ENCODE results near the gene ILKAP. TPM values are rescaled to one million over a fixed set of nuclear protein-coding genes. Genes with fewer than 3 reads are reported as not detected.

ILKAP gene
- total and polyA plus RNA-seq, 4 experiments from 2014 or later: 44.4 to 87.8 (median 63.2) TPM

GRCh38 chr2:238163481-238164198 is 39.9 kb downstream of the ILKAP start:
- POLR2A ChIA-PET (ENCODE audit: partially characterized antibody): no interaction called here
- intact Hi-C loops (cut with micrococcal nuclease): no loop called here
- H3K36me3 Mint-ChIP-seq: peaks cover 3 to 8% of the 10 kb centered on the region in 2 donors

GRCh38 chr2:238162846-238163441 is 40.6 kb downstream of the ILKAP start:
- H3K4me3 ChIP-seq (ENCODE audit: low read length in 2 of 2): no peak overlapping the region
- Mint-ChIP-seq H3K27ac (no peak overlapping the region), H3K36me3 (peaks cover 0 to 3% of the 10 kb centered on the region in 2 donors), H3K9me3 (no peaks in the 10 kb centered on the region), H3K4me1 (peaks cover 4 to 19% (median 12%) of the 10 kb centered on the region in 4 donors), H3K4me3 (no peak overlapping the region), H3K27me3 (peaks cover 16 to 17% of the 10 kb centered on the region in 2 donors)
- intact Hi-C loops (cut with micrococcal nuclease): no loop called here
- ChIA-PET POLR2A (ENCODE audit: partially characterized antibody) (no interaction called here), CTCF (ENCODE audit: partially characterized antibody) (no interaction called here)
- no peaks in the 10 kb centered on the region for H3K36me3 ChIP-seq (ENCODE audit: insufficient read depth, low read length)
- H3K27me3 ChIP-seq (ENCODE audit: insufficient read depth, low read length): peaks cover 13% of the 10 kb centered on the region
- H3K27ac ChIP-seq (ENCODE audit: low read depth, low read length): no peak overlapping the region
- no peak for DNase-seq
- peaks cover 7% of the 10 kb centered on the region for H3K4me1 ChIP-seq (ENCODE audit: insufficient read depth, low read length)
- H3K9me3 ChIP-seq (ENCODE audit: control insufficient read depth in 1 of 2, low read length in 2 of 2): no peaks in the 10 kb centered on the region

More at GRCh38 chr2:238163481-238164198, 39.9 kb downstream of the ILKAP start:
- CTCF ChIA-PET (ENCODE audit: partially characterized antibody): no interaction called here
- peaks cover 7% of the 10 kb centered on the region for H3K4me1 ChIP-seq (ENCODE audit: insufficient read depth, low read length)
- no peak overlapping the region for H3K27ac ChIP-seq (ENCODE audit: low read depth, low read length)
- H3K27me3 Mint-ChIP-seq: peaks cover 16 to 17% of the 10 kb centered on the region in 2 donors
- H3K36me3 ChIP-seq (ENCODE audit: insufficient read depth, low read length): no peaks in the 10 kb centered on the region
- no peaks in the 10 kb centered on the region for H3K9me3 Mint-ChIP-seq
- peaks cover 13% of the 10 kb centered on the region for H3K27me3 ChIP-seq (ENCODE audit: insufficient read depth, low read length)
- H3K4me1 Mint-ChIP-seq: peaks cover 4 to 19% (median 12%) of the 10 kb centered on the region in 4 donors
- no peaks in the 10 kb centered on the region for H3K9me3 ChIP-seq (ENCODE audit: control insufficient read depth in 1 of 2, low read length in 2 of 2)
- no peak for DNase-seq
- H3K27ac Mint-ChIP-seq: no peak overlapping the region
- no peak overlapping the region for H3K4me3 Mint-ChIP-seq
- H3K4me3 ChIP-seq (ENCODE audit: low read length in 2 of 2): no peak overlapping the region

DNA sequence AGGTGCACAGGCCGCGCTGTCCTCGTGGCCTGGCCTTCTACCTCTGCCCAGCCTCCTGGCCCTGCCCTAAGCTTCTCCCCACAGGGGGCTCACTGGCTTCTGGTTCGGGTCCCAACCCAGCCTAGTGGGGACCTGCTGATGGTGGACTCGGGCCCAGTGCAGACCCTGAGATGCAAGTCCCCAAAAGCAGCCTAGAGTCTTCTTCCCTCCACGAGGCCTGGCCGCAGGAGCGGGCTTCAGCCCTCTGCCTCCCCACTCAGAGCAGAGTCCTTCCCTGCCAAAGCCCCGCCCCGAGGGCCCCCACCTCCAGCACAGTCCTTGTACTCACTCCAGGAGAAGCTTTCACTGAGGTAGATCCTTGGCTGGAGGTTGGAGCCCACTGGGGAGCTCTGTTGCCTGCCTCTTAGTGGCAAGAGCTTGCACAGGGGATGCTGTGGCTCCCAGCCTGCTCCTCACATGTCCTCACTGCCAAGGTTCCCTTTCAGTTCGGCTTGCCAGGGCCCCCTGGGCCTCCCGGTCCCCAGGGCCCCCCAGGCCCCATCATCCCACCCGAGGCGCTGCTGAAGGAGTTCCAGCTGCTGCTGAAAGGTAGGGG is 41.1 kb downstream of the ILKAP start:
- Histone ChIP-seq H3K4me3 (ENCODE audit: low read length in 2 of 2) (no peak overlapping the region), H3K27me3 (ENCODE audit: insufficient read depth, low read length) (peaks cover 13% of the 10 kb centered on the region), H3K27ac (ENCODE audit: low read depth, low read length) (no peak overlapping the region), H3K9me3 (ENCODE audit: control insufficient read depth in 1 of 2, low read length in 2 of 2) (no peaks in the 10 kb centered on the region), H3K36me3 (ENCODE audit: insufficient read depth, low read length) (no peaks in the 10 kb centered on the region), H3K4me1 (ENCODE audit: insufficient read depth, low read length) (peaks cover 7% of the 10 kb centered on the region)
- ChIA-PET POLR2A (ENCODE audit: partially characterized antibody) (no interaction called here), CTCF (ENCODE audit: partially characterized antibody) (no interaction called here)
- H3K27me3 Mint-ChIP-seq: peaks cover 16 to 17% of the 10 kb centered on the region in 2 donors
- H3K4me3 Mint-ChIP-seq: no peak overlapping the region
- intact Hi-C loops (cut with micrococcal nuclease): no loop called here
- H3K4me1 Mint-ChIP-seq: peaks cover 4 to 19% (median 12%) of the 10 kb centered on the region in 4 donors
- no peaks in the 10 kb centered on the region for H3K36me3 Mint-ChIP-seq
- no peak overlapping the region for H3K27ac Mint-ChIP-seq
- no peak for DNase-seq
- H3K9me3 Mint-ChIP-seq: no peaks in the 10 kb centered on the region

DNA sequence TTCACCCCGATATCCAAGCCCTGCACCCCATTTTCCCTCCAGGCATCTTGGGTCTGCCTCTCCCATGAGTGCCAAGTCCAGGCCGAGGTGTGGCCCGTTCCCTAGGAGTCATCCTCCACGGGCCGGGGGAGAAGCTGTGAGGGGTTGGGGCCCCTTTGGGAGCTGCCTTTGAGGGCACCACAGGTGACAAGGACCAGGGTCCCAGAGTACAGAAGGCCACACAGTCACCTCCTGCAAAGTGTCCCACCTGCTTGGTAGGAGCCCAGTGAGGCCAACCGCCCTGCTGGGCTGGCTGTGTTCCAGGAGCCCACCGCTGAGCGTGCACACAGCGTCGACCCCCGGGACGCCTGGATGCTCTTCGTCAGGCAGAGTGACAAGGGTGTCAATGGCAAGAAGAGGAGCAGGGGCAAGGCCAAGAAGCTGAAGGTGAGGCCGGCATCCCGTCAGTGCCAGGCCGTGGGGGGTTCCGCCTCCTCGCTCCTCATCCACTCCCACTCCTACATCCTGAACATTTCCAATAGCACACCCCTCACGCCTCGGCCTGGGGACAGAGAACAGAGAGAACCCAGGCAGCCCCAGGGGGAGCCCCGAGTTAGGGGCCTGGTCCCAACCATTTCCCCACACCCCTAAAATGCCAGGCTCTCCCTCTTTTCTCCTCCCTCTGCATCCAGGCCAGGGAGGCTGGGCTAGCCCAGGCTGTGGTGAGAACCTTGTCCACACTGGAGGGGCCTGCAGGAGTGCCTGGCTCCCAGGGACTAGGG is 42.0 kb downstream of the ILKAP start:
- Histone ChIP-seq H3K4me1 (ENCODE audit: insufficient read depth, low read length) (peaks cover 7% of the 10 kb centered on the region), H3K27me3 (ENCODE audit: insufficient read depth, low read length) (peaks cover 13% of the 10 kb centered on the region), H3K36me3 (ENCODE audit: insufficient read depth, low read length) (no peaks in the 10 kb centered on the region), H3K27ac (ENCODE audit: low read depth, low read length) (no peak overlapping the region), H3K4me3 (ENCODE audit: low read length in 2 of 2) (no peak overlapping the region), H3K9me3 (ENCODE audit: control insufficient read depth in 1 of 2, low read length in 2 of 2) (no peaks in the 10 kb centered on the region)
- intact Hi-C loops (cut with micrococcal nuclease): no loop called here
- Mint-ChIP-seq H3K36me3 (no peaks in the 10 kb centered on the region), H3K4me3 (peak overlapping the region in 1 of 8 donors; percentile 13), H3K27ac (no peak overlapping the region), H3K27me3 (peaks cover 16 to 17% of the 10 kb centered on the region in 2 donors), H3K9me3 (no peaks in the 10 kb centered on the region), H3K4me1 (peaks cover 4 to 19% (median 12%) of the 10 kb centered on the region in 4 donors)
- DNase-seq: no peak
- POLR2A ChIA-PET (ENCODE audit: partially characterized antibody): no interaction called here
- CTCF ChIA-PET (ENCODE audit: partially characterized antibody): no interaction called here

- peaks cover 13% of the 10 kb centered on the region for H3K27me3 ChIP-seq (ENCODE audit: insufficient read depth, low read length)
- Mint-ChIP-seq H3K4me3 (peak overlapping the region in 1 of 8 donors; percentile 76), H3K9me3 (no peaks in the 10 kb centered on the region), H3K27ac (no peak overlapping the region), H3K27me3 (peaks cover 16 to 17% of the 10 kb centered on the region in 2 donors), H3K36me3 (no peaks in the 10 kb centered on the region), H3K4me1 (peaks cover 4 to 18% (median 12%) of the 10 kb centered on the region in 4 donors)
- H3K36me3 ChIP-seq (ENCODE audit: insufficient read depth, low read length): no peaks in the 10 kb centered on the region
- H3K27ac ChIP-seq (ENCODE audit: low read depth, low read length): no peak overlapping the region
- H3K4me3 ChIP-seq (ENCODE audit: low read length in 2 of 2): no peak overlapping the region
- peaks cover 7% of the 10 kb centered on the region for H3K4me1 ChIP-seq (ENCODE audit: insufficient read depth, low read length)
- DNase-seq: no peak
- ChIA-PET CTCF (ENCODE audit: partially characterized antibody) (no interaction called here), POLR2A (ENCODE audit: partially characterized antibody) (no interaction called here)
- intact Hi-C loops (cut with micrococcal nuclease): loop anchor here (1.0 kb wide), 1 partner anchor 103 kb away; no protein-coding TSS in a partner anchor
- no peaks in the 10 kb centered on the region for H3K9me3 ChIP-seq (ENCODE audit: control insufficient read depth in 1 of 2, low read length in 2 of 2)
These were observed 43.0 kb downstream of the ILKAP start for GRCh38 chr2:238160206-238161129.

DNA sequence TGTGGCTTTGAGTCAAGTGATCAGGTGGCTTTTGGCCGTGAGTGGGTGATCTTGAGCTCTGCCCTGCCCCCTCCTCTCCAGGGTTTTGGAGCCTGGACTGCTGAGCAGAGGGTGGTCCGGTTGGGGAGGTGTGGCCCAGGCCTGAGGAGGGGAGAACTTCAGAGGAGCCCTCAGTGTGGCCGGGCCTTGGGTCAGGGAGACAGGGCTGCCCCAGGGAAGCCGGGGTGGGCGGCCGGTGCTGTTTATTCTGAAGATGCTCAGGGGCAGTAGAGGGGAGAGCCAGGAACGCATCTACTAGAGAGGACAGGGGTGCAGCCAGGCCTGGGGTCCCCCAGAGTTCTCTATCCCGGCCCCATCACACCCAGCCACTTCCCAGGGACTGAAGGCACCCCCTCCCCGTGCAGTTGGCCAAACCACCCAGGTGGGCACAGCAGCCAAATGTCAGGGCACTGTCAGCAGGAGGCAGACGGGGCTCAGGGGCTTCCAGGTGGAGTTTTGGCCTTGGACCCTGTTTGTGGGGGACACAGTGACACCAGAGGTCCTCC is 43.8 kb downstream of the ILKAP start:
- peak overlapping the region in 7 of 8 donors; percentile 29 to 80 (median 70) for H3K4me3 Mint-ChIP-seq
- CTCF ChIA-PET (ENCODE audit: partially characterized antibody): no interaction called here
- Histone ChIP-seq H3K36me3 (ENCODE audit: insufficient read depth, low read length) (no peaks in the 10 kb centered on the region), H3K9me3 (ENCODE audit: control insufficient read depth in 1 of 2, low read length in 2 of 2) (no peaks in the 10 kb centered on the region), H3K27ac (ENCODE audit: low read depth, low read length) (no peak overlapping the region), H3K4me3 (ENCODE audit: low read length in 2 of 2) (no peak overlapping the region), H3K4me1 (ENCODE audit: insufficient read depth, low read length) (peaks cover 7% of the 10 kb centered on the region), H3K27me3 (ENCODE audit: insufficient read depth, low read length) (peaks cover 13% of the 10 kb centered on the region)
- H3K27ac Mint-ChIP-seq: no peak overlapping the region
- H3K4me1 Mint-ChIP-seq: peaks cover 4 to 15% (median 7%) of the 10 kb centered on the region in 4 donors
- intact Hi-C loops (cut with micrococcal nuclease): loop anchor here (1.0 kb wide), 1 partner anchor 104 kb away; no protein-coding TSS in a partner anchor
- H3K27me3 Mint-ChIP-seq: peaks cover 11 to 12% of the 10 kb centered on the region in 2 donors
- no peak for DNase-seq
- POLR2A ChIA-PET (ENCODE audit: partially characterized antibody): no interaction called here
- no peaks in the 10 kb centered on the region for H3K9me3 Mint-ChIP-seq
- H3K36me3 Mint-ChIP-seq: no peaks in the 10 kb centered on the region
